GM21515 (cell line): Measurements from ENCODE around the gene LURAP1L.

ENCODE experiments used
- ATAC-seq: cut with Tn5 transposase; IDR thresholded peaks from one replicate; pipeline ENCODE4 v1.9.1; 2021; ENCODE audit not compliant: unreplicated experiment

LURAP1L gene, protein sequence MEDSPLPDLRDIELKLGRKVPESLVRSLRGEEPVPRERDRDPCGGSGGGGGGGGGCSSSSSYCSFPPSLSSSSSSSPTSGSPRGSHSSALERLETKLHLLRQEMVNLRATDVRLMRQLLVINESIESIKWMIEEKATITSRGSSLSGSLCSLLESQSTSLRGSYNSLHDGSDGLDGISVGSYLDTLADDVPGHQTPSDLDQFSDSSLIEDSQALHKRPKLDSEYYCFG

DNA sequence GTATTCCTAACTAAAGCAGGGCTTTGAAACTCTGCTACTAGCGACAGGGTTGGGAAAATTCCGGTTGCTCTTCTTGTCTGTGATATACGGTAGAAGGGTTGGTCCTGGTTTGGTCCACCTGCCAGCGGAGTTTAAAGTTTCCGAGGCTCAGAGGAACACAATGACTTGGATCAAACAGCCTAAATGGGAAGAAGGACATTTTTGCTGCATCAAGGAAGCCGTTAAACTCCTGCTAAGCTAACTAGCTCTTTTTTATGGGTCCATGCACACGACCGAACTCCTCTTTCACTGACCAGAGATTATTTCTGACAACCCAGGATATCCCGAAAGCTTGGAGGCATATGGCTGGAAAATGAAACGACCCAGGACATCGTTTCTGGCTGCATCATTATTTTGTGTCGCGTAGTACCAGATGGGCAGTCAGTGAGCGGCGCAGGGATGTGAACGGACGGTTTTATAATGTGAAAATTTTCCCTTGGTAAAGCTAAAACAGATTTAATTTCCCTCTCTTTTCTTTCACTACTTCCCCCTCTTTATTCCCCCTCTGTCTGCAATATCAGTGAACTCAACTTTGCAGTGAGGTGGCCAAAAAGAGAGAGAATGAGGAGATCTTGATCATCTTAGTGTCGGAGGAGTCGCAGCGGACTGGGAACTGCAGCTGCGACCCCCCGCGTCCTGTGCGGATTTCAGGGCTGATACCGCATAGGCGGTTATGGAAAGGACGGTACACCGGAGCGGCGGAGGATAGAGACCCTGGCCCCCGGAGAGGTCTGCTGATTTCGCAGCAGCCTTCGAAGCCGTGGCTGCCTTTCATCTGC is at the start of gene LURAP1L:
TSS of gene LURAP1L (plus strand) at position 160 of the 818 bp plus-strand sequence. CDS start 696 bp downstream, outside the sequence.
- ATAC-seq: no peak

DNA sequence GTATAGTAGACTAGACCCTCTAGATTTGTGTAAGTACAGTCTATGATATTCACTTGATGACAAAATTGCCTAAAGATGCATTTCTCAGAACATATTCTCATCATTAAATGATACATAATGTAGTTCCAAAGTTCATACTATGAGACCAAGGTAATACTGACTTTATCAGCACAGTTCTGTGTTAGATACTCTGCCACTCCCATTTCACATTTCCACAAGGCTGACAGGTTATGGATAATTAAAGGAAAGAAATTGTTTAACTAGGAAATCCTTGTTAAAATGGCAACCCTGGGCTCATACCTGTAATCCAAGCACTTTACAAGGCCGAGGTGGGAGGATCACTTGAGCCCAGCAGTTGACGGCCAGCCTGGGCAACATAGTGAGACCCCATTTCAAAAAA is 48.0 kb upstream of the LURAP1L start:
- ATAC-seq: no peak

DNA sequence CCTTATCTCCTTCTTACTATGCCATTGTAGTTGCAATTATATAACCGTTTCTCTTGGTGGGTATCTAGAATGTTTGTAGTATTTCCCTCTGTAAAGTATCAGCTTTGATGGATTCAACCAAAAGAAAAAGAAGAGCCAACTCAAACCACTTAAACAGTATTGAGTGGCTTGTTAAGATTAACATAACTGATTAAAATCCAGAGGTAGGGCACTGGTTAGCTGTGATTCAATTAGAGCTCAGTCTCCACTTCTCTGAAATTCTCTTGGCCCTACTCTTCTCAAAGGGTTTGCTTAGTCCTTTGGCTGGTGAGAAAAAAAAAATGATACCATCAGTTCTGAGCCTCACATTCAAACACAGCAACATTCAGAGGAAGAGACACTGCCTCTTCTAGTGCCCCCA is 44.6 kb upstream of the LURAP1L start:
- ATAC-seq: no peak

DNA sequence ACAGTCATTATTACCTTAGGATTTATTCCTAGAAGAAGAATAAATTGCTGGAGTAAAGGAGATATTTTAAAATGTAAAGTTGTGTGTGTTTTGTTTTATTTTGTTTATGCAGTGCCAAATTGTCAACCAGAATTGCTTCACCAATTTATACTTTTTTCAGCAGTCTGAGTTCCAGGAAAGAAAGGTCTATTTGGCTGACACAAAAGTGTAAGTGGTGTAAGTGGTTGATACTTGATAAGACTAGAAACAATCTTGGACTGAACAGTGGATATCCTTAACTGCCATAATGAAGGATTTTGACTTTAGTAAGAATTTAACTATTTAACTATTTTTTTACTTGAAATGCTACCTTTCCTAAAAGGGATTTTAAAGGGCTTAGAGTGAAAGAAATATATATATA is 43.9 kb upstream of the LURAP1L start:
- ATAC-seq: no peak

DNA sequence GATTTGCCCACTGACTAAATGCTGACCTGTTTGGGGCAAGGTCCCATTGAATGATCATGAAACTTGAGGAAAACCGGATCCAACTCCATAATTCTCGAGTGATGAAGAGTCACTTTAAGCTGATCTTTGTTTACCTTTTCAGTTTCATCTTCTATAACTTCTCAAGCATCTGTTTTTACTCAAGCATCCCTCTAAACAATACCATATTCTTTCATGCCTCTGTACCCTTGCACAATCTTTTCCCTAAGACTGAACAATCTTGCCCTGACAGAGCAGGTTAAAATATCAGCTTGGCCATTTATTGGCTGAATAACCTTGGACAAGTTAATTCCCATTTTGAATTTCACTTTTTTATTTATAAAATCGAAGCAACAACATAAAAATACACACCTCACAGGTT is 41.8 kb upstream of the LURAP1L start:
- no peak for ATAC-seq

DNA sequence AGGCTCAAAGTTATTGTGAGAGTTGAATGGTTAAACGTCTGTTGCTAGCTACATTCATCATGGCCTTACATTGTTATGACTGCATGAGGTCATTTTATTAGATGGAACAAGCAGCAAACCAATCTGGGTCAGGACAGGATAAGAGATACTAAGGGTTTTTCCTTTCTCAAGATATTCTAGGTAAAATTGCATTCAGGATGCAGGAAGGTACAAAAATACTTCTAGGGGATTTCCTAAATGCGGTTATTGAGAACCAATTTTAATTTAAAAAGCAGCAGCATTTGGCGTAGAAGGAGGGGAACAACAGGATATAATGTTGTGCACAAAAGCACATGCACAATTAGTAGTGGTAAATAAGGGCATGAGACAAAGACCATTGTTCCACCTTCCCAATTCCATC is 39.2 kb upstream of the LURAP1L start:
- no peak for ATAC-seq

DNA sequence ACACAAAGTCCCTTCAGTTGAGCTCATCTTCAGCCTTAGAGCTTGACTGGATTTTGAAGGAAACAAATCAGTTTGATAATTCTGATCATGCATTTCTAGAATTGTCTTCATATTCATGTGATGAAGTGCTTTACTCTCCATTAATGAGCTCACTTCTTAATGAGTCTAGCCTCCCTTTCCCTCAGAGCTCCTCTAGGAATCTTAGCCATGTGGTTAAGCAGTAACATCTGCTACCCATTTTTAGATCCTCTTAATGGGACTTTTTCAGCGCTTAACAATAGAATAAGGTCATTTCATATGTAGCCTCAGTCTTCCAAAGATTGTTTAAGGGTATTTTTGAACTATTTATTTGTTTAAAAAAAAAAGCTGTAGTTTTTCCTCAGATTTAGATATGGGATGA is 36.9 kb upstream of the LURAP1L start:
- ATAC-seq: no peak

DNA sequence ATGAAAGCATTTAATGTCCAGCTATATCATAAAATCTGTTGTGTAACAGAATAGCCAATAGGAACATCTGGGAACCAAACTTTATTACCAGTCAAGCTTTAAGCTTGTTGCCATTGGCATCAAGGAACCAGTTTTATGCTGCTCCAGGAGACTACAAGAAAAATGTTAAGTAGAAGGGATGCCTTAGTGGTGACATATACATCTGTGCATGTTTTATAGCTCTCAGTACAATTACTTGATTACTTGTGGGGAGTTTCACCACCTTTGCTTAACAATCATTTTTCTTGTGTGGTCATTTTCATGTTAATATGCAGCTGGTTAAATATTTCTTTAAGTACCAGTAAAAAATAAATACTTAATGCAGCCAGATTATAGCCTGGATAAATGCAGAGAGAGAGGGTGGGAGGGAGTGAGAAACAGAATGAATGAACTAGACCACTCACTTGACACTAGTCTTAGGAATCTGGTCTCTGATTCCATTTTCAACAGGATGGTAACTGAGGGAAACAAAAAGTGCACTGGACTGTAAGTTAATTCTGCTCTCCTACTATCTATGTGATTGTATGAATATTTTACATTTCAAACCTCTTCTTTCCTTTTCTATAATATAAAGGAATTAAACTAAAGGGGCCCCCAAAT is 35.7 kb upstream of the LURAP1L start:
- no peak for ATAC-seq

DNA sequence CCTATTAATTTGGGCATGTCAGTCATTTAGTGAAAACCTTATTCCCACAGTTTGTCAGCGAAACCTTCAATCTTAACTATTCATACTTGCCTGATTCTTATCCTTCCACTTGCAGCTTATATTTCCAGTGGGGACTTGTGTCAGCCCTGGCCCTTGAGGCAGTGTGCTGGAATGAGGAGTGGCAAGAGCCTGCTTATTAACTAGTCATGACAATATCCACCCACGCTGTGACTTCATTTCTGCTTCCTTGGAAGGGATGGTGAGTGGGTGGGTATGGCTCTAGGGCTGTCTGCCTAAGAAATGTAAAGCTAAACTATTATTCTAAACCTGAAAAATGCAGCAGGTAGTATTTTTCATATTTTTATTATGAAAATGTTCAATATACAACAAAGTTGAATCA is 34.0 kb upstream of the LURAP1L start:
- no peak for ATAC-seq

DNA sequence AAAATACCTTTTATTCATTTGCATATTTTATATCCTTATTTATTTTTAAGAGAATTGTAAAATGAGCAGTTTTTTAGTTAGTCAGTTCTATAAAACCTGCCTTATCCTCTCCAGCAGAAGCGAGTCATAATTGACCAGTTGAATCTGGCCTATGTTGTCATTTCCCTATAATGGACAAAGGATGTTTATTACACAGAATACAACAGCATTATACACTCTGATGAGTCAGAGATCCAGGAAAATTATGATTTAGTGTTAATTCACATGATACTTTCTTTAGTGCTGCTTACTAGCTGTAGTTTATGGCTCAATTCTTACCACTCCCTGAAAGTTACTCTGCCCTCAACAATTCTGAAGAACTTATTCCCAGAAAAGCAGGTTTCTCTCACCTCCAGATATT is 26.8 kb upstream of the LURAP1L start:
- no peak for ATAC-seq

DNA sequence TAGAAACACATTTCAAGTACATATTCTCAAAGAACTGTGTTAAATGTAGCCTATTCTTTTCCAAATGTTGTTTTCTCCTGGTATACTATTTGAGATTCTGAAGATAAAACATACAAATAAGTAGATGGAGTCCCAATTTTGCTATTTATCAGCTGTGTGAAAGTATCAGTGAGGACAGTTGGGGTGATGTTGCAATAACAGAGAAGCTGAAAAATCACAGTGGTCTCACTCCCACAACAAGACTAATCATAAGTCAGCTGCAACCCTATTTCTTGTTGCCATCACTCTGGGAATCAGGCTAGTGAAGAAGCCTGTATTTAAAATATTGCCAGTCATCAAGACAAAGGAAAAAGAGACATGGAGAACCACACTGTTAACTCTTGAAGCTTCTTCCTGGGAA is 25.9 kb upstream of the LURAP1L start:
- ATAC-seq: no peak

DNA sequence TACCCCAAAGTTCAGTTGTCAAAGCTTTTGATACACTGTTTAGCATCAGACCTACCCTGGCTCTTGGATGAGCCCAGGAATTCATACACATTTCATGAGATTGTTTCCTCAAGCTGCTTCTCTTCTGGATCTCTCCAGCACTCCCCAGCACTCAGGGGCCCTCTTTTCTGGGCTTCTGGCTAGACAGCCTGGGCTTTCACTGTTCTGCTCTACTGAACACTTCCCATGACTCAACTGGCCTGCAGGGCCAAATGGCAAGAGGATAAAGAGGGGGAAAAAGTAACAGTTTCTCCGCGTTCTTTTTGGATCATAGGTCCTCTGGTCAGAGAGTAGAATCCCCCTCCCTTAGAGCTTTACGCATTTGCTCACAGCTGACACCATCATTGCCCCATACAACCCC is 20.9 kb upstream of the LURAP1L start:
- ATAC-seq: no peak

DNA sequence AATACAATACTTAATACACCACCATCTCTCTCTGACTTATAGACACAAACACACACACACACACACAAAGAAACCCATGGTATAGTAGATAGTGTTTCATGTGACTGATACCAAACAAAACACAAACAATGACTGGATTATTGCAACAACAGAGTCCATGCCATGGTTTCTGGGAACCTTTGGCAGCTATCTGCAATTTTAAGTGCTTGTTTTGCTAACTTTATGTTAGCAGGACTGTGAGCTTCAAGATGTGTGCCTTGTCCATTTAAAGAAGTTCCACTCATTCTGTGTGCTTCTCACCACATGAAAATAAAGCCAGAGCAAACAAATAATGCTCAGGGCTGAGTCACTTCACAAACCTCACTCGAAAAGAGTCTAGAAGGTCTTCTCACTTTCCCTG is 15.1 kb upstream of the LURAP1L start:
- ATAC-seq: no peak

DNA sequence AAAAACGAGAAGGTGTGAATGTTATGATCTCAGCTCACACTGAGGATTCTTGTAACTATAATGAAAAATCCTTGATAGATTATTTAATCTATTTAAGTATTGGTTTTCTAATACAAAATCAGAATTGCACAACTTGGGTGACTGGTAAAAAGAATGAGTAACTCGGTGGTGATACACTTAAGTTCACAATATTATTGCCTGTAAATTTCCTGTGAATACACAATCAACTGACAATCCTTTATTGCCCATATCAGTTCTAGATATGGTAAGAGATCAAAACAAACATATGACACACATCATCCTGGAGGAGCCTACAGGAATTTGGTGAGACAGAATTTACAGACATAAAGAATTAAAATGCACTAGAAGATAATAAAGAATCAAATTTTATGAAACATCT is 14.1 kb upstream of the LURAP1L start:
- no peak for ATAC-seq

DNA sequence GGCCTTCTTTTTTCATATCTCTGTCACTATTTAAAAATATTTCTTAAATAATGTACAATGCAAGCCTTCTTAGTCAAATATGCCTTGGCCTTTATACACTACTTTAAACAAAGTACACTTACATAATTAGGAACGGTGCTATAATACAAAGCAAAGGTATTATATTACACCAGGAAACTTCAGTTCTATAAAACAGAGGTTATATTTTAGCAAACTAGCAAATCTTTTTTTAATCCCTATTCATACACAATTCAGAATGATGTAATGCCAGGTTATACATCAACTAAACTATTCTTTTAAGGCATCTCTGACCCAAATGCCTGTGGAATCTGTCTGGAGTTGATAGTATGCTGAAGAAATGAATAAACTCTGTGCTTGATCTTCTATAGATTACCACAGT is 10.7 kb upstream of the LURAP1L start:
- ATAC-seq: no peak

DNA sequence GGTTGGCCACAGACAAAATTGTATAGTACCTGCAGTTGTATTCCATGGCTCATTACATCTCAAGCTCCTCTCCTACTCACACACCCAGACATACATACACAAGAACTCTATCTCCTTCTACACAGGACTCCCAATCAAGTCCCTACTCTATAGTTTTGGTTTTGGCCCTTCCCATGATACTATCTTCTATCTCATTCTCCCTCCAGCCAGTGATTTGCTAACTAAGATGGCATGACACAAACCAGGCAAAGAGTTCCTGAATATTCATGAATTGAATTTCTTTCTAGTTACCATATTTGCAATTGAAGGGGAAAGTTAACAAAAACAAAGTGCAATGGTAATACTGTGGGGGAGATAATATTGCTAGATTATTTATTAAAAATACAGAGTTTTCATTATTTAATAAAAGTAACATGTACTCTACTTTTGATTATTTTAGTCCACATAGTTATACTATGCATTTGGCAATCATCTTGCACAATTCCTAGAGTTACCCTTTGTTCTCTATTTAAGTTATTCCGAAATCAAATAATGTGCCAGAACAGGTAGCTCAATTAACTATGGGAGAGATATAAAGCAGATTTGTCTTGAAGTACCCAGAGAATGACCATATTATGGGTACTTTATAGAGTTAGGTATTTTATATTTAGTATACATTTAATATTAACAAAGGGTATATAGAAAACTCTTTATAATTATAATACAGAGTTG is 9.6 kb upstream of the LURAP1L start:
- no peak for ATAC-seq

DNA sequence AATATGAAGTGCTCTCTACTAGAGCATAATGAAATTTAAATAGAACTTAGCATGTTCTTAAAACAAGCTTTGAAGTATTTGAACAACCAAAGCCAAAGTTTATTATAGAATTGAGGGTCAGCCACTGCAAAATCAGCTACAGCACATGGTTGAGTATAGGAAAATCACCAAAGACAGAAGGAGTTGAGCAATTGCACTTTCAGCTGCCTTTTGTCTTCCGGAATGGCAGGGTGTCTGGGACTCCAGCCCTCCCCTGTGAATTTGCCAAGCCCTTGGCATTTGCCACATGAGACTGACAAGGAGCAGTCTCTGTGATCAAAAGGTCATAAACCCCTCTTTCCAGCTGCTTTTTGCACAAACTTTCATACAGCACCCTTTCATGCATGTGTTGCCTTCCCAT is 8.5 kb upstream of the LURAP1L start:
- no peak for ATAC-seq

DNA sequence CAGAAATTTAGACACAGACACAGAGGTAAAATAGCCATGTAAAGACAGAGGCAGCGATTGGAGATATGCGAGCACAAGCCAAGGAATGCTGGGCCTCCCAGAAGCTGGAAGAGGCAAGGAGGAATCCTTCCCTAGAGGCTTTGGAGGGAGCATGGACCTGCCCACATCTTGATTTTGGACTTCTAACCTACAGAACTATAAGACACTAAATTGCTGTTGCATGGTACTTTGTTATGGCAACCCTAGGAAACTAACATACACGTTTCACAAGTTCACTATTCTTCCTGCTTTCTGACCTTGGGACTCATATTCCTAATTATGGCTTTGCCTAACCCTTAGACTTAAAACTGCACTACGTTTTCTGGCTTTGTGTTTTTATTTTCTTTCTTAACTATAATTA is 4.6 kb upstream of the LURAP1L start:
- no peak for ATAC-seq

DNA sequence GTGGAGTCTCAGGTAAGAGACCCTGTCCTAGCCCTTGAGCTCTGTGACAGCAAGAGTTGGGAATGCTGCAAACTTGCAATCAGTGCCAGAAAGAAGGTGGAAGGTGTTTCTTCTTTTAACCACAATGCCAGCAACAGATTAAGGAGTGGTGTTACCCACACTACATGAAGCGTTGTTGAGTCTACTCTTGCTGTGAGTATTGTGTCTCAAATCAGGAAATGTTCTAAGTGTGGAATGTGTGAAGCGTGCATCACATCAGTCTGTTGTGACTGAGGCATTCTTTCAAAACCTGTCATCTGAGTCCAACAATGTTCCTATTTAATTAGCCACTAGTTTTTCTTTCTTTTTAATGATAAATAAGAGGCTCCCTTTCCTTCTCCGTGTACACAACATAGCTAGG is 2.9 kb upstream of the LURAP1L start:
- no peak for ATAC-seq

DNA sequence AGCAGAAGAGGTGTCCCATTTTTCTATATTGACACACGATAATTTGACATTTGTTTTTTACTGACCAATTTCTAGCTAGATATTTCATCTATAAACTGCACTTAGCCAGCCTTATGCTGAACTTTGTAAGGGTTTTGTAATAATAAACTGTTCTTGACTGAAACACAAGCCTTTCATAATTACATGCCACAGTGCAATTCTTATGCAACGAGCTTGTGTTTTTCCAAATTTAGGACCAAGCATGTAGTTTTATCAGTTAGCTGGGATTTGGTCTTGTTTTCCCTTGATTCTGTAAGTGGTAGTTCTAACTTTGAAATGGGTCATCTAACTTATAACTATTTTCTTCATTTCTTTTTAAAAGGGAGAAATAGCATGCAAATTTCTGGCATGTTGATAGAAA is 1.3 kb upstream of the LURAP1L start:
- no peak for ATAC-seq

DNA sequence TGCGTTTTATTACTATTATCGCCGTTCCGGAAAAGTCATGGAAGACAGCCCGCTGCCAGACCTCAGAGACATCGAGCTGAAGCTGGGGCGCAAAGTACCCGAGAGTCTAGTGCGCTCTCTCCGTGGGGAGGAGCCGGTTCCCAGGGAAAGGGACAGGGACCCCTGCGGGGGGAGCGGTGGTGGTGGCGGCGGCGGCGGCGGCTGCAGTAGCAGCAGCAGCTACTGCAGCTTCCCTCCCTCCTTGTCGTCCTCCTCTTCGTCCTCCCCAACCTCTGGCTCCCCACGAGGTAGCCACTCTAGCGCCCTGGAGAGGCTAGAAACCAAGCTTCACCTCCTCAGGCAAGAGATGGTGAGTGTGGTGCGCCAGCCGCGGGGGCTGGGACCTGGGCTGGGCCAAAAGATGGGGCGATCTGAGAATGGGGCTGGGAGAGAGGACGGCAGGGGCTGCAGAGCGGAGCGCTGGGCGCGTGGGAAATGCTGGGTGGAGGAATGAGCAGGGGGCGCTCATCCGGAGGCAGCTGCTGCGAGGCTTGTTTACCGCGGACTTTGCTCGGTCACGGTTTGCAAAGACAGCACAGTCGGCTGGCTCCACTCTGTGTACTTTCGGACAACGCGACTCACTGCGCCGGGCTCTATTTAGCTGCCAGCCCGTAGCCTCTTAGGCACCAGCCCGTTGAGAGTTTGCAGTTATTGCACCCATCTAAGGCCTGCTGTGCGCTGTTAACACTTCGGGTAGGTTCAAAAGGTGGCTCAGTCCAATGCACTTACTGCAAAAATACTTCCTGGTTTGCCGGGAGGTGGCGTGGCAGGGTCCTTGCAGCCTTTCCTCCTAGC is 1.1 kb downstream of the LURAP1L start:
- peak; percentile 61 for ATAC-seq
